ENCODE data around the gene ASB11. TPM values are rescaled to one million over a fixed set of nuclear protein-coding genes. Genes with fewer than 3 reads are reported as not detected.

The ASB11 gene
- total RNA-seq, 1 experiment from 2014 or later, result not detected

- Histone ChIP-seq H2BK120ac (ENCODE audit: low read depth, low read length, poor library complexity, severe bottlenecking) (no peak overlapping the region), H3K23ac (ENCODE audit: insufficient read length, low read depth, low read length) (no peak overlapping the region), H3K56ac (ENCODE audit: insufficient read length, low read depth, low read length) (no peak overlapping the region), H3T11ph (ENCODE audit: low read length) (no peak overlapping the region), H3K79me2 (ENCODE audit: insufficient read depth, low read length) (no peaks in the 10 kb centered on the region), H3K9ac (ENCODE audit: extremely low read depth, insufficient read length, low read length) (no peak overlapping the region), H4K91ac (ENCODE audit: insufficient read length, low read depth, low read length) (no peak overlapping the region), H2AK5ac (ENCODE audit: insufficient read length, low read length) (no peak overlapping the region), H2BK15ac (ENCODE audit: low read depth, low read length) (no peak overlapping the region), H3K9me3 (ENCODE audit: control insufficient read depth, low read depth, low read length) (no peaks in the 10 kb centered on the region), H3K79me1 (ENCODE audit: insufficient read depth, low read depth, low read length, poor library complexity, severe bottlenecking) (no peaks in the 10 kb centered on the region), H3K27ac (ENCODE audit: insufficient read length, low read depth, low read length) (no peak overlapping the region), H4K20me1 (ENCODE audit: control insufficient read depth, insufficient read depth, insufficient read length) (no peaks in the 10 kb centered on the region), H3K14ac (ENCODE audit: insufficient read depth, low read length) (no peak overlapping the region), H3K4me2 (ENCODE audit: insufficient read depth, insufficient read length, low read length) (no peak overlapping the region), H3K27me3 (ENCODE audit: insufficient read depth, low read length) (no peaks in the 10 kb centered on the region), H2BK5ac (ENCODE audit: insufficient read length, low read length) (no peak overlapping the region), H4K8ac (replicated peaks; ENCODE audit: insufficient read length, low read depth, low read length) (no peak overlapping the region), H4K5ac (ENCODE audit: insufficient read length, low read depth, low read length) (no peak overlapping the region), H2BK20ac (ENCODE audit: low read depth, low read length, poor library complexity, severe bottlenecking) (no peak overlapping the region), H3K4ac (ENCODE audit: low read depth, low read length) (no peak overlapping the region), H3K18ac (ENCODE audit: insufficient read length, low read depth, low read length) (no peak overlapping the region), H3K4me1 (ENCODE audit: insufficient read depth, low read length) (no peaks in the 10 kb centered on the region), H2AFZ (ENCODE audit: low read length) (no peak overlapping the region), H2BK12ac (ENCODE audit: insufficient read length, low read depth, low read length) (no peak overlapping the region), H3K23me2 (ENCODE audit: insufficient read length, low read depth, low read length, poor library complexity, severe bottlenecking) (no peaks in the 10 kb centered on the region)
- H3K27me3 Mint-ChIP-seq (ENCODE audit: low read depth), result no peaks in the 10 kb centered on the region
- no peak for DNase-seq
- H3K4me3 Mint-ChIP-seq, result no peak overlapping the region
- H3K9me3 Mint-ChIP-seq, result peaks cover 3 to 12% of the 10 kb centered on the region in 2 experiments; a peak in 1 of 5 replicates
- H3K27ac Mint-ChIP-seq, result no peak overlapping the region
- peaks cover 0 to 34% (median 17%) of the 10 kb centered on the region in 3 experiments; a peak in 5 of 7 replicates for H3K36me3 Mint-ChIP-seq (ENCODE audit: insufficient read depth in 1 of 3, low read depth in 3 of 3)
- TF ChIP-seq CTCF (conservative IDR thresholded peaks at IDR 0.05), result no peak
- no CpG with 5 or more reads among the region's 4 CpGs for WGBS (ENCODE audit: extremely low coverage, insufficient read length, low lambda C conversion rate)
- no peaks in the 10 kb centered on the region for H3K4me1 Mint-ChIP-seq
These were observed 3.6 kb upstream of the ASB11 start for GRCh38 chrX:15319075-15319474.

Measured in H9 (cell line).